ENCODE results near the gene ZMYND12. TPM values are rescaled to one million over a fixed set of nuclear protein-coding genes. Genes with fewer than 3 reads are reported as not detected.
A peak's percentile ranks its signal among the peaks of the same experiment; 100 is the strongest.

ZMYND12 gene
- total RNA-seq, 1 donor = 3.3 TPM

GRCh38 chr1:42422737-42423136 lies 33.1 kb downstream of the ZMYND12 start:
- TF ChIP-seq, protein P1, sequence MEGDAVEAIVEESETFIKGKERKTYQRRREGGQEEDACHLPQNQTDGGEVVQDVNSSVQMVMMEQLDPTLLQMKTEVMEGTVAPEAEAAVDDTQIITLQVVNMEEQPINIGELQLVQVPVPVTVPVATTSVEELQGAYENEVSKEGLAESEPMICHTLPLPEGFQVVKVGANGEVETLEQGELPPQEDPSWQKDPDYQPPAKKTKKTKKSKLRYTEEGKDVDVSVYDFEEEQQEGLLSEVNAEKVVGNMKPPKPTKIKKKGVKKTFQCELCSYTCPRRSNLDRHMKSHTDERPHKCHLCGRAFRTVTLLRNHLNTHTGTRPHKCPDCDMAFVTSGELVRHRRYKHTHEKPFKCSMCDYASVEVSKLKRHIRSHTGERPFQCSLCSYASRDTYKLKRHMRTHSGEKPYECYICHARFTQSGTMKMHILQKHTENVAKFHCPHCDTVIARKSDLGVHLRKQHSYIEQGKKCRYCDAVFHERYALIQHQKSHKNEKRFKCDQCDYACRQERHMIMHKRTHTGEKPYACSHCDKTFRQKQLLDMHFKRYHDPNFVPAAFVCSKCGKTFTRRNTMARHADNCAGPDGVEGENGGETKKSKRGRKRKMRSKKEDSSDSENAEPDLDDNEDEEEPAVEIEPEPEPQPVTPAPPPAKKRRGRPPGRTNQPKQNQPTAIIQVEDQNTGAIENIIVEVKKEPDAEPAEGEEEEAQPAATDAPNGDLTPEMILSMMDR (IDR thresholded peaks at IDR 0.05; ENCODE audit: extremely low read depth, low read depth, low read length) = no peak
- Histone ChIP-seq H4K20me1 (ENCODE audit: insufficient read depth, low read length) (no peaks in the 10 kb centered on the region), H3K4me3 (ENCODE audit: insufficient read depth, low read length) (no peak overlapping the region), H3K4me1 (ENCODE audit: insufficient read depth, low read length) (peaks cover 14% of the 10 kb centered on the region), H3K9me3 (ENCODE audit: low read depth, low read length) (no peaks in the 10 kb centered on the region), H3K4me2 (ENCODE audit: insufficient read depth, low read length) (no peak overlapping the region), H2AFZ (ENCODE audit: low read length) (no peak overlapping the region), H3K36me3 (ENCODE audit: insufficient read depth, low read length) (no peaks in the 10 kb centered on the region), H3K27ac (ENCODE audit: low read depth, low read length) (no peak overlapping the region), H3K79me2 (ENCODE audit: insufficient read depth, low read length) (no peaks in the 10 kb centered on the region), H3K27me3 (ENCODE audit: insufficient read depth, low read length) (peaks cover 18% of the 10 kb centered on the region)
- no peak for DNase-seq (ENCODE audit: insufficient read length, low spot score, missing footprints)

GRCh38 chr1:42420911-42421585 lies 34.8 kb downstream of the ZMYND12 start:
- H3K79me2 ChIP-seq (ENCODE audit: insufficient read depth, low read length) = no peaks in the 10 kb centered on the region
- H3K9me3 ChIP-seq (ENCODE audit: low read depth, low read length) = no peaks in the 10 kb centered on the region
- no peak overlapping the region for H3K4me3 ChIP-seq (ENCODE audit: insufficient read depth, low read length)
- no peaks in the 10 kb centered on the region for H3K36me3 ChIP-seq (ENCODE audit: insufficient read depth, low read length)
- H3K27me3 ChIP-seq (ENCODE audit: insufficient read depth, low read length) = peaks cover 21% of the 10 kb centered on the region
- no peak overlapping the region for H3K27ac ChIP-seq (ENCODE audit: low read depth, low read length)
- H3K4me2 ChIP-seq (ENCODE audit: insufficient read depth, low read length) = peak overlapping the region; percentile 21
- DNase-seq (ENCODE audit: insufficient read length, low spot score, missing footprints) = peak; percentile 66
- TF ChIP-seq, protein P1 (IDR thresholded peaks at IDR 0.05; ENCODE audit: extremely low read depth, low read depth, low read length) = no peak
- no peak overlapping the region for H2AFZ ChIP-seq (ENCODE audit: low read length)
- peaks cover 14% of the 10 kb centered on the region for H3K4me1 ChIP-seq (ENCODE audit: insufficient read depth, low read length)
- H4K20me1 ChIP-seq (ENCODE audit: insufficient read depth, low read length) = no peaks in the 10 kb centered on the region

- Histone ChIP-seq H4K20me1 (ENCODE audit: insufficient read depth, low read length) (no peaks in the 10 kb centered on the region), H3K4me2 (ENCODE audit: insufficient read depth, low read length) (no peak overlapping the region), H3K27me3 (ENCODE audit: insufficient read depth, low read length) (peaks cover 28% of the 10 kb centered on the region), H3K27ac (ENCODE audit: low read depth, low read length) (no peak overlapping the region), H2AFZ (ENCODE audit: low read length) (no peak overlapping the region), H3K9me3 (ENCODE audit: low read depth, low read length) (no peaks in the 10 kb centered on the region), H3K36me3 (ENCODE audit: insufficient read depth, low read length) (no peaks in the 10 kb centered on the region), H3K4me1 (ENCODE audit: insufficient read depth, low read length) (peaks cover 14% of the 10 kb centered on the region), H3K79me2 (ENCODE audit: insufficient read depth, low read length) (no peaks in the 10 kb centered on the region), H3K4me3 (ENCODE audit: insufficient read depth, low read length) (no peak overlapping the region)
- TF ChIP-seq, protein P1 (IDR thresholded peaks at IDR 0.05; ENCODE audit: extremely low read depth, low read depth, low read length) = no peak
- no peak for DNase-seq (ENCODE audit: insufficient read length, low spot score, missing footprints)
These were observed 35.7 kb downstream of the ZMYND12 start for GRCh38 chr1:42420121-42420520.

GRCh38 chr1:42419126-42419821 lies 36.5 kb downstream of the ZMYND12 start:
- Histone ChIP-seq H3K4me3 (ENCODE audit: insufficient read depth, low read length) (no peak overlapping the region), H3K79me2 (ENCODE audit: insufficient read depth, low read length) (no peaks in the 10 kb centered on the region), H3K27ac (ENCODE audit: low read depth, low read length) (no peak overlapping the region), H4K20me1 (ENCODE audit: insufficient read depth, low read length) (no peaks in the 10 kb centered on the region), H3K36me3 (ENCODE audit: insufficient read depth, low read length) (no peaks in the 10 kb centered on the region), H2AFZ (ENCODE audit: low read length) (no peak overlapping the region), H3K4me2 (ENCODE audit: insufficient read depth, low read length) (no peak overlapping the region), H3K4me1 (ENCODE audit: insufficient read depth, low read length) (peaks cover 14% of the 10 kb centered on the region), H3K9me3 (ENCODE audit: low read depth, low read length) (no peaks in the 10 kb centered on the region), H3K27me3 (ENCODE audit: insufficient read depth, low read length) (peaks cover 36% of the 10 kb centered on the region)
- TF ChIP-seq, protein P1 (IDR thresholded peaks at IDR 0.05; ENCODE audit: extremely low read depth, low read depth, low read length) = no peak
- DNase-seq (ENCODE audit: insufficient read length, low spot score, missing footprints) = peak; percentile 74
